Erythroblast (primary cell): ENCODE results near the gene ABR.

Experiments
- GATA1 ChIP-seq: IDR thresholded peaks from 2 replicates; pipeline ENCODE4 v1.6.1; 2011; ENCODE audit warnings: low read depth, mild to moderate bottlenecking, control low read depth, low read length, moderate library complexity
- POLR2A ChIP-seq: IDR thresholded peaks from 2 replicates; pipeline ENCODE4 v1.6.1; 2011; ENCODE audit warnings: mild to moderate bottlenecking, low read length

- no peak for TF ChIP-seq POLR2A
- TF ChIP-seq GATA1: no peak
Measured at GRCh38 chr17:1050246-1050995, 129.4 kb downstream of the ABR start.
